GM19328 (cell line): ENCODE results near the gene RAD51B.
"Not testable (repeated sequence)": the region's sequence is repeated elsewhere in the genome, so short reads cannot be mapped to it uniquely, and the experiment has no call there.

Experiments
- ATAC-seq: cut with Tn5 transposase; IDR thresholded peaks from one replicate; pipeline ENCODE4 v1.9.1; 2021; ENCODE audit warnings: mild to moderate bottlenecking, moderate library complexity; ENCODE audit not compliant: unreplicated experiment

The RAD51B gene

DNA sequence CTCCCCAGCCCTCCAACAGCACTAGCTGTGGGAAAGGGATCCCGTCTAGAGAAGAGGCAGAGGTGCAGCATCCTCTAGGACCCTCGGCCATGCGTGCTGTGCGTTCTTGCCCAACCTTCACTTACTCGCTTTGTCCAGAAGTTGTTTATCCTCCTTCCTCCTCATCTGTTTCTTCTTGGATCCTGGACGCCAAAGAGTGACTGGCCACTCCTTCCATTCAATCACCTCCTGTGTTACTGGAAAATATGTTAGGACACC, 832.8 kb downstream of the RAD51B start:
- no peak for ATAC-seq

DNA sequence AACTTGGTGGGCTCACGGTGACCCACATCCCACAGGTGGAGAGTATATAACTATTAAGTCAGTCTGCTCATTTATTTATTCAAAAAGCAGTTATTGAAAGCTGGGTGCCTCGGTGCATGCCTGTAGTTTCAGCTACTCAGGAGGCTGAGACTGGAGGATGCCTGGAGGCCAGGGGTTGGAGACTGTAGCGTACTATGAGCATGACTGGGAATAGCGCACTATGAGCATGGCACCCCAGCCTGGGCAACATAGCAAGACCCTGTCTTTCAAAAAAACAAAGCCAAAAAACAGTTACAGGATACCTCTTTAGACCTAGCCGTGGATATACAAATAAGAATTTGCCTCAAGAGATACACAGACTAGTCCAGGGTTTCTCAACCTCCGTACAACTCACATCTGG, 833.5 kb downstream of the RAD51B start:
- ATAC-seq = no peak

DNA sequence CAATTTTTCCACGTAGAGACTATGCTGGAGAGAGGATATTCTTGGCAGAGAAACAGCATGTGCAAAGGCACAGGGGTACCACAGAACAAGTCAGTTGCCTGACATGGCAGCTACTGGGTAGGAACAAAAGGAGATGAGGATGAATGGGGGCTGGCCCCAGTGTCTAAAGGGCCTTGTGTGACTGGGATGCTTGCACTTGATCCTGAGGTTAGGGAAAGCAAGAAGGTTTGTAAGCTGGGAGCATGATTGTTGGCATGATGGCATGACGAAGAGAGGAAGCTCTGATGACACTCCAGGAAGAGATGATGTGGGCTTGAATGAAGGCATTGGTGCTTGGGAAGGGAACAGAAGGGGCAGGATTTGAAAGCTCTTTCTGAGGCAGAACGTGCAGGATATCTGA, 834.2 kb downstream of the RAD51B start:
- no peak for ATAC-seq

DNA sequence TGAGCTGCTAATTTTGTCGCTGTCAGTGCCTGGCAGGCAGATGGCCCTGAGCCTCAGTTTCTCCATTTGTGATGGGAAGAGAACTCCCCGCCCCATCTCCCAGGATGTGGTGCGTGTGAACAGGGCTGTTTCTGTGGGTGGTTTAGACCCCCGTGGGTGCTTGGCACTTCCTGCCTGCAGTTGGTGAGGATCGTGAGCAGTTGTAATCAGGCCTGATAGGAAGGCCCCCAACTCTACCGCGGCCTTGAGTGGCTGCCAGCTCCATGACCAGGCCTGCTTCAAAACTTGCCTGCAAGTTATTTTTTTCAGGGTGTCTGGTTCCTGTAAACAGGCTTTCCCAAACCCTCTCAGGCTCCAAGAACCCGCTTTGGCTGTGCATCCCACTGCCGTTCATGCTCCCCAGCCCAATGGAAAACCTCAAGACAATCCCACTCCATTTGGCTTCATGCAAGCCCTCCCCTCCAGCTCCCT, 834.9 kb downstream of the RAD51B start:
- ATAC-seq = no peak

DNA sequence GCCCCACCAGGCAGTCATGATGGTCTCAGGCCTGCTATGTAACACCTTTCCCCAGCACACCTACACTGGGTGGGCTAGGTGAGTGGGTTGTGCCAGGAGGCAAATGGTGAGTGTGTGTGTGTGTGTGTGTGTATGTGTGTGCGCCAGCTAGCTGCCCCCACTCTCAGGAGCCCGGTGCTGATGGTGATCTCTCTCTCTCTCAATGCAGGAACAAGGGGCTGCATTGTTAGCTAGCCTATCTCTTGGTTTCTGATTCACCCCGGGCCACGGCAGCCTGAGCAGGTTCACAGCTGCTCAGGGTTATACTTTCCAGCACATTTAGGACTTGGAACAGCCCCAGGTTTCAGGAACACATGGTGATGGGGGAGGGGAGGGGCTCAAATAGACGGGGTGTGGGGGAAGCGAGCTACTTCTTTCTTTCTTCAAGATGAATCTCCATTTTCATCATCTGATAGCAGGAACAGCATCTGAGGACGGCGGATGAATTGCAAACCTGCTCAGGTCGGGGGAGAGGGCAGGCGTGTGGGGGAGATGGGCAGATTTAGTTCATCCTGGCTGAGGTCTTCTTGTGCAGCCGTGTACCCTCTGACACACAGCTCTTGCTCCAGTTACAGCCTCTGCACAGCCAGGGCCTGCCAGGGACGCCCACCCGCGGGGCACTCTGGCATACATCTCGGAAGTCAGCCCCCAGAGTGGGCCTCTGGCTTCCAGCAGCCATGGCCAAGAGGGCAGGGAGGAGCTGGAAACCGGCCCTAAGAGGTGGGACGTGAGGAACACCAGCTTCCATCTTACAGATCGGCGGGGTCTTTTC, 835.6 kb downstream of the RAD51B start:
- no peak for ATAC-seq

DNA sequence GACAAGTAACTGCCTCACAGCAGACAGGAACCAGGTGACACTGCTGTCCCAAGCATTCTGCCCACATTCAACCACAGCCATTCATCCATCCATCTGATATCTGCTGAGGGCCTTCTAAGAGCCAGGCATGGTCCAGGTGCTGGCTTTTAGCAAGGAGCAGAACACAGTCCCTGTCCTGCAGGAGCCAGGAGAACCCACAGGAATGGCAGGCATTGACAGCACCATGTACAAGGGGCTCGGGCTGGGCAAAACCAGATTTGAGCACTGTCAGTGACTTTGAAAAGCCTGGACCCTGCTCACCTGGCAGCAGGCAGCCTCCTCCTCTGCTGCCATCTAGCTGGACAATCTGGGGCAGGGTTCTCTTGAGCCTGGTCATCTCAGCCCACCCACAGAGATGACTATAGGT, 836.3 kb downstream of the RAD51B start:
- no peak for ATAC-seq

DNA sequence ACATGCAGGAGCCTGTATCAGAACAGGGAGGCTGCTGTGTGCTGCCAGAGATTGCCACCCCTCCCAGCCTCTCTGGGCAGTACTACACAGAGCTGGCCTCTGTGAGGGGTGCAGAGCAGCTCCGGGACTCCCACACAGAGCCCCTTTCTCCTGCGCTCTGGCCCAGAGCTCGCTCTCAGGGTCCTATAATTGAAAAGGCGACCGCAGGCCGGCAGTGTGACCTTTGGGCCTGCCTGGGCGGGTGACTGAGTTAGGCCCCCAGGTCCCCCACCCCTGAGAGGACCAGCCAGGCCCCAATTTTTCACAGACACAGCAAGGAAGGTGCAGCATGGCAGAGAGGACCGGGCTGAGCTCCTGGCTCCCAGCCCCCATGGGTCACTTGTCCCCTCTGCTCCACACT, 836.9 kb downstream of the RAD51B start:
- no peak for ATAC-seq

DNA sequence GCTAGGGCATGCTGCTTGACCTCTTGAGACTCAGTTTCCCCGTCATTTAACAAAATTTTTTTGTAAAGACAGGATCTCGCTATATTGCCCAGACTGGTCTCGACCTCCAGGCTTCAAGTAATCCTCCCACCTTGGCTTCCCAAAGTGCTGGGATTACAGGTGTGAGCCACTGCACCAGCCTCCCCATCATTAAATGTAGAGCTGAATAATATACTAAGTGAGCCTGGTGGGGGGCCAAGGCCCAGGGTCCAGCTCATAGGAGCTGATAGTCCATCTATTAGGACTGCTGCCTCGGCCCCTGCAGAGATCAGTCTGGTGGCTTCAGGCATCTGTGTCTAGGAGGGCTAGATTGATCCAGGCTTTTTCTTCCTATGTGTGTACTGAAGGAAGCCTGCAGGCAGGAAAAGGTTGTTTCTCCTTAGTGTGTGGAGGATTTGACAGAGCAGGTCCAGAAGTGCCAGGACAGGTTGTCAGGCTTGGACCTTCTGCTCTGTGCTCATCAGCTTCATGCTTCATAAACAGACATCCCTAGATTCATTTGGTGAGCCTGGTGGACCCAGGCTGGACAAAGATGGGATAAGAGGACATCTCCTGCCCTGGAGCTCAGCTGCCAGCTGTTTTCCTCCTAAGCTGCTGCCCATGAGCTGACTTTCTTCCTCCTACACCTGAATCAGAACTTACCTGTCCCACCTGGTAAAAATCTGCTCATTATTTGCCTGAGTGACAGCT, 837.9 kb downstream of the RAD51B start:
- no peak for ATAC-seq

DNA sequence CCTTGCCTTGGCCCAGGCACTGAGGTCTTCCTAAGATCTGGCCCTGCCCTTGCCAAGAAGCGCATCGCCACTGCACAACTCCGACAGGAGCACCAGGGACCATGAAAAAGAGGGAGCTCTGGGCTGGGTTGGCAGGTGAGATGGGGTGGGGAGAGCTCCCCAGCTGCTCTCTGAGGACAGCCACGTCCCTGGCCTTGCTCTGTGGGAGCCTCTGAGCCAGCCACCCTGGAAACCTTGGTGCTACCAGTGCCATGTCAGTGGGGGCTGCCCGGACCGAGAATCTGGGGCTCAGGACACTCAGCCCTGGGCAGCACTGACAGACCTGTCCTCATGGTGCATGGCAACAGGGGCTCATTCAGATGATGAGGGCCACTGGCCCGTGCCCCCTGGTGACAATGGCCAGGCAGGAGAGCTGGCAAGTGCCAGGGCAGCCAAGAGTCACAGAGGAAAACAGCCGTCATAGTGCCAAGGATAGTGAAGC, 838.5 kb downstream of the RAD51B start:
- ATAC-seq = no peak

DNA sequence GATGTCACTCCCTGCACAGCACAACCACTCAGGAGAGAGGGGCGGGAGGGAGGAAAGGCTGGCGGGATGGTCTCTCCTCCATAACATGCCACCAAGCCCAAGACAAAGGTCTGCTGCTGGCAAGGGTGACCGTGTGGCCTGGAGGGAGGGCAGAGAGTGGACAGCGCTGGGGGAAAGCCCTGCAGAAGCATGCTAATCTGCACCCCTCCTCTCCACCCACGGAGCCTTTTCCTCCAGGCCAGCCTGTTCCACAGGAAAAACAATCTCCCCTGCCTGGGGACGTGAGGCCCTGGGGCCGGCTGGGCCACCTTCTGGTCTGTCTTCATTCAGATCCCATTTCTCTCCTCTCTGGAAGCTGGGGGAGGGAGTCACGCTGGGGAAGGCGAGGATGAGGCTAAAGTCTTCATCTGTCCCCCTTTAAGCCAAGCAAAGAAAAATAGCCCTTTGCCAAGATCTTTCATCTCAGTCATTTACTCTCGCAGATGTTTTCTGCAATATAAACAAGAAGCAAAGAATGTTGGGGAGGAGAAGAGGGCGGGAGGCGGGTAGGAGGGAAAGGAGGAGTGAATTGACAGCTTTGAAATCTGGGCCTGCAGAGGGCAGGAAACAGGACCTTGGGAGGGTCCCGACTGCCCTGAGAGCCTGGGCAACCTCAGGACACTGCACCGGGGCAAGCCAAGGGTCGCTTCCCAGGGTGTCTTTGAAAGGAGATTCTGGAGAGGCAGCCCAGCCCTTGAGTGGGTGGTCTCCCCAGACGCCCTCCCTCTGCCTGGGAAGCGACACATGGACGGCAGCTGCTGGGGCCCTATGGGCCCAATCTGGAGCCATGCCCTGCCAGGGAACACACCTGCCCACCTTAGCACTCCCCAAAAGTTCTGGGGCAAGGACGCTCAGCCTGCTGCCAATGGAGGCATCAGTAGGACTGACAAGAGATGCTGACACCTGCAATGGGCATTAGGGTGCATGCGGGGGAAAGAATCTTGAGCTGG, 839.7 kb downstream of the RAD51B start:
- ATAC-seq = no peak

DNA sequence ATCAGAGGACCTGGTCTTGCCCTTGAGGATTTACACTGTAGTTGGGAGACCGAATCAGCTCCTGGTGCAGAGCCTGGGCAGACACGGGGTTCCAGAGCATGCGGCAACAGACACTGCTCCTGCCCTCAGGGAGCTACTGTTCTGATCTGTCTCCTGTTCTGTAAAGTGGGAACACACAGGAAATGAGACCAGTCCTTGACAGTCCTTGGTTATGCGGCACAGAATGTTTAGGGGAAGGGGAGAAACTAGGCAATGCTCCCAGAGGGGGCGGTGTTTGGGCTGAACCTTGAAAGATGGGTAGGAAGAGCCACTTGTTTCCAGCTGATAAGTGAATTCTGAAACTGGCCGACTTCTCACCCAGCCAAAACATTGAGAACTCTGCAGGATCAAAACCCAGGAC, 840.9 kb downstream of the RAD51B start:
- ATAC-seq = no peak

DNA sequence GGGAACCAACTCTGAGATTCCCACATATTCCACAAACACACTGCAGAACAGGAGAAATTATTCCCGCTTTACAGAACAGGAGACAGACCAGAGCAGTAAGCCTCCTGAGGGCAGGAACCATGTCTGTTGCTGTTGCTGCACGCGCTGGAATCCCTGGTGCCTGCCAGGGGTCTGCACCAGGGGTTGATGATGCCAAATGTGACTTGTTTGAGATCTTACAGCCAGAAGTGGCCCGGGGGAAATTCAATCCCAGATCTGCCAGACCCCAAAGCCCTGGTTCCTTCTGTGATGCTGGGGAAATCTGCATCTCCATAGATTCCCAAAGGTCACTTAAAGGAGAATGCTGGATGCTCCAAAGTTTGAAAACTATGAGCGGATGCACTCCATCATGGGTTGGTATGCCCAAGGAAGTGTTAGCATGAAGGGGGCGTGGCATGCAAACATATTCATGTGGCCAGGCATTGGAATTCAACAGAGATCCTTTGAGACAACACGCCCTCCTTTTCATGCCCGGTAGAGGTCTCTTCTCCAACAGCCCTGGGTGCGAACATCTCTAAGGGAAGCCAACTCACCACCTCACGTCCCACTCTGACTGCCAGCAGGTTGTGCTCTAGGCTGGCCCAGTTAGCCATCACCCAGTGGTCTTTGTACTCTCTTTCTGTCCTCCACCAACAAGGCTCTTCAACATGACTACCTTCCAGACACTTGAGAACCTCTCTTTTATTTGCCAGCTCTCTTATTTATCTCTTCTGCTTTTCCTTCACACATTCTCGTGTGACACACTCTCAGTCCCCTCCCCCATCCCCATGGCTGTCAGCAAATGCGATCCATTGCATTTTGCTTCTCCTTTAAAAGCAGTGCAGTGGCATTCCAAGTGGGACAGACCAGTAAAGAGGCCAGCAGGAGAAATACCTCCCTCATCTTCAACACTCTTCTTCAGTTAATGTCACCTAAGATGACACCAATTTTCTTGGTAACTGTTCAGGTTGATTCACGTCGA, 841.9 kb downstream of the RAD51B start:
- ATAC-seq = no peak

DNA sequence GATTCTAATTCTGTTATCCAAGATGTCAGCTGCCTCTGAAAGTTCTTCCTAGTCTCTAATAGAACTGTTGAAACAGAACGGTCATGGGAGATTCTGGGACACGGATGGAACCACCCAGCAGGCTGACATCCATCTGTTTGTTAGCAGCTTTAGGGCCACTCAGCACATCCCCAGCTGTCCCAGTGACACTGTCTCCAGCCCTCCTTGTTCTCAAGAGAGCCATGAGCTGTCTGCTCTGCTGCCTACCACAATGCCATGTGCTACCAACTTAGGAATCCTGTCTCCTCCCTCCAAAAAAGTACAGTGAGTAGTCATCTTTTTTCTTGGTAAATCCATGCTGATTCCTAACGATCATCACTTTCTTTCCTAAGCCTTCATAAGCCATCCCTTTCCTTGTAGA, 842.8 kb downstream of the RAD51B start:
- no peak for ATAC-seq

DNA sequence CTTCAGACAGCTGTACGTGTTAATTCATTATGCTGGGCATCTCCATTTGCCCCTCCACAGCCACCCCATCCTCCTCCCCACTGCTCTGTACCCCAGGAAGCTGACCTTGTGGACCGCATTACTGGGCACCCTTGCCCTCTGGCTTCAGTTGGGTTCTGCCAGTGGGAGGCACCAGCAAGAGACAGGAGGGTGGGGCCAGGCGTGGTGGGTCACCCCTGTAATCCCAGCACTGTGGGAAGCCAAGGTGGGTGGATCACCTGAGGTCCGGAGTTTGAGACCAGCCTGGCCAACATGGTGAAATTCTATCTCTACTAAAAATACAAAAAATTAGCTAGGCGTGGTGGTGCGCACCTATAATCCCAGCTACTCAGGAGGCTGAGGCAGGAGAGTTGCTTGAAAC, 843.2 kb downstream of the RAD51B start:
- ATAC-seq = not testable (repeated sequence)

DNA sequence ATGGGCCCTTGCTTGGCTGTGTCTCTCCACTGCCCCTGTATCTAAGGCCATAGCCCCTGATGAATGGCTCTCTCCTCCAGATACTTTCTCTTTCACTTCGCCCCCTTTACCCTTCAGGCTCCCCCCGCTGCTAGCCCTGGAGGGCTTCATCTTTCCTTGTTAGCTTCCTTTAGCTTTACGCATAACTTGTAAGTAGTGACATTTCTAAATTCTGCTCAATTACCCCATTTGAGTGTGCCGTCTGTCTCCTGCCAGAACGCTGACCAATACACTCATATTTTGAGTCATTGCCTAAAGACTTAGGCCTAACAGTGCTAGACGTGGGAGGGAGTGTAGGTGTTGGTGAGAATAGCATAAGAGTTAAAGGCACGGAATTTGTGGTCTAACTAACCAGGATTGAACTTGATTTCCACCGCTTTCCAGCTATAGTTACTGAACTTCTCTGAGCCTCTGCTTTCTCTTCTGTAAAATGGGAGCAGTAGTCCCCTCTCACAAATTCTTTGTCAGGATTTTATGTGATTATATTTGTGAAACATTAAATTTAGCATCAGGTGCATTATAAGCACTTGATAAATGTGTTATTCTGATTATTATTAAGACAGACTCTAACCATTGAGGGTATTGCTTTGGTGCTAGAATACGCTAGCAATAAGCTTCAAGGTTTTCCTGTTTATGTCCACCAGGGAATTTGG, 844.0 kb downstream of the RAD51B start:
- ATAC-seq = peak; percentile 70

DNA sequence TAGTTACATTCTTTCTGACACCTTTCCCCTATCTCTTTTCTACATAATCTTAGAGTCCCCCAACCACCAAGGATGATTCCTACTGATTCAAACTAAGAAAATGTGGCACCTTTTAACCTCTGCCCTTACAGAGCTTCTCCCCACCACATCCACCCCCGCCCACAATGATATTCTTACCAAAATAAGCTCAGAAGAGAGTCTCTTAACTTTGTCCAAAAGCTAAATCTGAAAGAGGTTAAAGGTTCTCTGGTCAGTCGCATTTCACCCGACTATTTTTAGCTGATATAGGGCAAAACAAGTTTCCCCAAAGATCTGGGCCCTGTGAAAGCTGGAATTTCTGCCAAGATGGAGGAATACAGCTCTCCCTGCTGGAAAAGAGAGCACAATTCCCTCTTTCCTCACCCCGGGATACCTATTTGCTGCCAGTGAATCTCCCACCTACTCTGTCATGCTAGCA, 844.7 kb downstream of the RAD51B start:
- ATAC-seq = no peak

DNA sequence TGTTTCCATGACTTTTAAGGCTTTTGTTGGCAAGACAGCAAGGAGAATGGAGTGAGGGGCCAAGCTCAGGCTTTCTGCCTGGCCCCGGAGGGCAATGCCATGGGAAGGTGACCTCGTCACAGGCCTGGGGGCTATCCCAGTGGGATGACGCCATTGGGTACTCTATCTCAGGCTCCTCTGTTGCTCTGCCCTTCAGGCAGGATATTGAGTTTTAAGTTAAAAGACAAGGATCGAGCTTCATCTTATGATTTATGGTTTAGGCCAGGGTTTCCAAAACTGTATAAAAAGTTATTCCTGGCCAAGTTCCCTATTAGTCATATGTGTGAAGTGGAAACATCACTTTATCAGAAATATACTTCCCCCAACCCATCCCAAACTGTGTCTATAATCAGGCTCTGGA, 845.6 kb downstream of the RAD51B start:
- ATAC-seq = no peak

DNA sequence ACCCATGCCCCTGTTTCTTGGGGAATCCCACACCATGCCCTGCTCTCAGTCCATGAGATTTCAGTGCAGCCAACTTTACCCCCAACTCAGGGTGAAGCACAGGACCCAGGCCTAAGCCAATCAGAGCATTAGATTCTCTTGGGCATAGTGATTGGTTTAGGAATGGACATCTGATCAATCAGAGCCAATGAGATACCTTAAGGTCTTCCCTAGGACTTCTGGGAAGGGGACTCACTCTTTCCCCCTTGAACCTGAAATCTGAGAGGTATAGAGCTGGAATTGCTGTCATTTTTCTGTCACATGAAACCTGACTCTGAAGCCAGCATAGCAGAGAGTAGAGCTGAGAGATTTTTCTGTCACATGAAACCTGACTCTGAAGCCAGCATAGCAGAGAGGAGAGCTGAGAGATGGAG, 846.2 kb downstream of the RAD51B start:
- ATAC-seq = no peak

DNA sequence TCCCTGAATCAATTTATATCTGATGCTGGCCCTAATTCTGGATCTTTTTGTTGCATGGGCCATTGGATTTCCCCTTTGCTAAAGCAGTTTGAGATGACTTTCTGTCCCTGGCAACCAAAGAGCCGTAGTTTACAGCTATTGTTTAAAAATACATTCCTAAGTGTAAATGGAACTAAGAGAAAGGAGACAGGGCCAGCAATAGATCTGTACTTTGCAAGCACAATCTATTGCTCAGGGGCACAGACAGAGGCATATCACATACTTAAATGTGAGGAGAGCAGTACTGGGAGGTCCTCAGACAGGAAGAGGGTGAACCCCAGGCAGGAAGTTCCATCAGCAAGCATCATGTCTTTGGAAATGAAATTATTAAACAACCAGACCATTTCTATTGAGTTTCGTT, 846.7 kb downstream of the RAD51B start:
- ATAC-seq = no peak
